Fibroblast of lung (primary cell): ENCODE results near the gene ADARB1. TPM values are rescaled to one million over a fixed set of nuclear protein-coding genes. Genes with fewer than 3 reads are reported as not detected.

ENCODE experiments used
- DNase-seq, 2 donors: peaks; one replicate each; pipeline versions ENCODE4 v3.0.0 to v3.0.0-alpha.2; 2010; ENCODE audit warnings: low read depth in 2 of 2
- H2AFZ ChIP-seq: 2 replicates; pipeline ENCODE4 v1.5.1; 2012; ENCODE audit warnings: low read length, control low read depth, inconsistent platforms
- H3K27ac ChIP-seq: 2 replicates; pipeline ENCODE4 v1.5.1; 2011; ENCODE audit warnings: low read length, control low read depth; ENCODE audit not compliant: insufficient read depth
- H3K27me3 ChIP-seq: 2 replicates; pipeline ENCODE4 v1.5.1; 2011; ENCODE audit warnings: mild to moderate bottlenecking, low read length; ENCODE audit not compliant: control insufficient read depth, insufficient read depth
- H3K36me3 ChIP-seq: 2 replicates; pipeline ENCODE4 v1.5.1; 2011; ENCODE audit warnings: low read length; ENCODE audit not compliant: control insufficient read depth, insufficient read depth
- H3K4me1 ChIP-seq: 2 replicates; pipeline ENCODE4 v1.5.1; 2011; ENCODE audit warnings: low read length; ENCODE audit not compliant: control insufficient read depth, insufficient read depth; ENCODE audit errors: extremely low read depth
- H3K4me2 ChIP-seq: 2 replicates; pipeline ENCODE4 v1.5.1; 2011; ENCODE audit warnings: low read length, control low read depth; ENCODE audit not compliant: insufficient read depth; ENCODE audit errors: extremely low read depth
- H3K4me3 ChIP-seq, 4 experiments: fragments of 200-600 bp in 1 of 4; sonication (generic) in 1 of 4; replicated peaks in 1 of 4; 2 replicates each; pipeline ENCODE4 v1.5.1; 2011 to 2016; ENCODE audit warnings: low read length in 4 of 4, low read depth in 3 of 4, mild to moderate bottlenecking in 3 of 4, control low read depth in 2 of 4, inconsistent platforms in 1 of 4, mixed read lengths in 1 of 4; ENCODE audit not compliant: insufficient read depth in 1 of 4; ENCODE audit errors: control extremely low read depth in 1 of 4
- H3K79me2 ChIP-seq: 2 replicates; pipeline ENCODE4 v1.5.1; 2012; ENCODE audit warnings: mild to moderate bottlenecking, low read length, inconsistent platforms; ENCODE audit not compliant: control insufficient read depth, insufficient read depth
- H3K9ac ChIP-seq: 2 replicates; pipeline ENCODE4 v1.5.1; 2011; ENCODE audit warnings: mild to moderate bottlenecking, low read length, control low read depth; ENCODE audit not compliant: insufficient read depth
- H3K9me3 ChIP-seq: 2 replicates; pipeline ENCODE4 v1.5.1; 2012; ENCODE audit warnings: low read depth, low read length; ENCODE audit not compliant: control insufficient read depth, insufficient read depth
- H4K20me1 ChIP-seq: 2 replicates; pipeline ENCODE4 v1.5.1; 2011; ENCODE audit warnings: low read length; ENCODE audit not compliant: control insufficient read depth, insufficient read depth; ENCODE audit errors: extremely low read depth
- EZH2 ChIP-seq: IDR thresholded peaks from 2 replicates; pipeline ENCODE4 v1.5.1; 2012; ENCODE audit warnings: low read length, control low read depth, mild to moderate bottlenecking; ENCODE audit errors: missing control alignments
- polyA plus RNA-seq, 2 donors: library from polyadenylated mRNA; depleted of rRNA in 1 of 2; stranded (reverse) in 1 of 2; unstranded in 1 of 2; fragments of >200 nt; gene quantifications; 2 replicates each; pipeline ENCODE4 v1.2.1, GENCODE V29; 2011 to 2012; ENCODE audit warnings: missing spikeins in 1 of 2
- total RNA-seq: library from RNA; depleted of rRNA; stranded (reverse); fragments of >200 nt; gene quantifications from 2 replicates; pipeline ENCODE4 v1.2.1, GENCODE V29; 2014
- TF ChIP-seq, protein P1 (sequence below), 2 donors: IDR thresholded peaks in 1 of 2; conservative IDR thresholded peaks in 1 of 2; 1 replicate in 1 of 2; 2 replicates in 1 of 2; pipeline ENCODE4 v1.5.1; 2011 to 2012; ENCODE audit warnings: low read length in 2 of 2, control low read depth in 1 of 2, inconsistent platforms in 1 of 2, low read depth in 1 of 2, mild to moderate bottlenecking in 1 of 2

The ADARB1 gene
- total and polyA plus RNA-seq, 2 donors (not counting 1 experiment from before 2014, with no cell fraction given): 20.2 to 25.3 TPM

DNA sequence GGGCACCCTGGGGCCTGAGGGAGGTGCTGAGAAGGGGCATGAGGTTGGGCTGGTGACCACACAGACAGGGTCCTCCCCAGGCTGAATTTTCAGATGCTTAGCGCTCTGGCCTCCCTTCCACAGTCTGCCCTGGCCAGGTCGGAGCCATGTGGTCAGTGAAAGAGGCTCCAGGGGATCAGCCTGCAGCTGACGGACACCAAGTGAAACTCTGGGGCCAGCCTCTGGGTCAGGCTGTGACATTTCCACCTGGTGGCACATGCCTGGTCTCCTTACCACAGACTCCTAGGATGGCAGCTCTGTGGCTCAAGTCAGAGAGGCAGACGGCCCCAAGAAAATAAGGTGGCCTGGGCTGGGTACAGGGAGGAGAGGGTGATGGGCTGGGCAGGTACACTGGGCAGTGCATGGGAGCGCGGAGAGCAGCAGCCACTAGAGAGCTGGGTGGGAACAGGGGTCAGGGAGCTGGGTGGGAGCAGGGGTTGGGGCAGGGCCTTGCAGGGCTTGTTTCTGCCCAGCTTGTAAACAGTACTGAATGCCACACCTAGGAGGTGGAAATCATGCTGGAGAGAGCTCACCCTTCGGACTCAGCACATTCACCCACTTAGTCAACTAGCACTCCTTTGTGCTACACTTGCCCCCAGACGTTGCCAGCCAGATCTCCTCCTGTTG lies 20.7 kb upstream of the ADARB1 start:
- Histone ChIP-seq H3K79me2 (no peaks in the 10 kb centered on the region), H3K27ac (no peak overlapping the region), H3K36me3 (no peaks in the 10 kb centered on the region), H3K9me3 (no peaks in the 10 kb centered on the region), H3K27me3 (peaks cover 3% of the 10 kb centered on the region), H3K4me2 (no peak overlapping the region), H3K9ac (no peak overlapping the region), H4K20me1 (no peaks in the 10 kb centered on the region), H3K4me1 (peaks cover 11% of the 10 kb centered on the region), H2AFZ (no peak overlapping the region), H3K4me3 (no peak overlapping the region)
- DNase-seq: no peak
- TF ChIP-seq EZH2: no peak
- TF ChIP-seq, protein P1, sequence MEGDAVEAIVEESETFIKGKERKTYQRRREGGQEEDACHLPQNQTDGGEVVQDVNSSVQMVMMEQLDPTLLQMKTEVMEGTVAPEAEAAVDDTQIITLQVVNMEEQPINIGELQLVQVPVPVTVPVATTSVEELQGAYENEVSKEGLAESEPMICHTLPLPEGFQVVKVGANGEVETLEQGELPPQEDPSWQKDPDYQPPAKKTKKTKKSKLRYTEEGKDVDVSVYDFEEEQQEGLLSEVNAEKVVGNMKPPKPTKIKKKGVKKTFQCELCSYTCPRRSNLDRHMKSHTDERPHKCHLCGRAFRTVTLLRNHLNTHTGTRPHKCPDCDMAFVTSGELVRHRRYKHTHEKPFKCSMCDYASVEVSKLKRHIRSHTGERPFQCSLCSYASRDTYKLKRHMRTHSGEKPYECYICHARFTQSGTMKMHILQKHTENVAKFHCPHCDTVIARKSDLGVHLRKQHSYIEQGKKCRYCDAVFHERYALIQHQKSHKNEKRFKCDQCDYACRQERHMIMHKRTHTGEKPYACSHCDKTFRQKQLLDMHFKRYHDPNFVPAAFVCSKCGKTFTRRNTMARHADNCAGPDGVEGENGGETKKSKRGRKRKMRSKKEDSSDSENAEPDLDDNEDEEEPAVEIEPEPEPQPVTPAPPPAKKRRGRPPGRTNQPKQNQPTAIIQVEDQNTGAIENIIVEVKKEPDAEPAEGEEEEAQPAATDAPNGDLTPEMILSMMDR (conservative IDR thresholded peaks at IDR 0.05 in 1 of 2, IDR thresholded peaks at IDR 0.05 in 1 of 2; ENCODE audit: low read depth in 1 of 2, low read length in 2 of 2): no peak

DNA sequence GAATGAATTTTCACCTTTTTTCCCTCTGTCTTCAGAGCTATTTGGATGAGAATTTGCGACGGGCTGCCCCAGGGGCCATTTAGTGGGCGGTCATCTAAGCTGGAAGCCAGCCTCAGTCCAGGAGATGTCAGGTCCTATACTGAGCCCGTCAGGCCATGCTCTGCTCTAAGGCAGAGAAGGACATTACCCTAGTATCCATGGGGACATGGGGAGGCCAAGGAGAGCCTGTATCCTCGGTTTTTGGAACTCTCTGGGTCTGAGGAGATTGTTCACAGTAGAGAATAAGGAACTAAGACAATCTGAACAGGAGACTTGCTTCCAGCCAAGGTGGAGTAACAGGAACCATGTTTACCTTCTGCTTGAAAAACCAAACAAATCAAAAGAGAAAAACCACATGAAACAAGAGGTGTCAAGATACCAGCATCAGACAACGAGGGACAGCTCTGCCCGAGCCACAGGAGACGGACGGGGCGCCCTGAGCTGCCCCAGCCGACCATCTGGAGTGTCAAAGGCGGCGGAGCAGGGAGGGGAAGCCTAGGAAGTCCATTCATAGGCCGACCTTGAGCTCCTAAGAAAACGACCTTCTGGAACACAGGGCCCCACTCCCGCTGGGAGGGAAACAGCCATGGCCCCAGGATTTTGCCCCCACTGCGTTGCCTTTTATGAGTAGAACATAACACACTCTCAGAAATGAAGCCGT lies 20.0 kb upstream of the ADARB1 start:
- no peaks in the 10 kb centered on the region for H3K79me2 ChIP-seq
- no peaks in the 10 kb centered on the region for H3K36me3 ChIP-seq
- peaks cover 11% of the 10 kb centered on the region for H3K4me1 ChIP-seq
- H3K27ac ChIP-seq: no peak overlapping the region
- no peak overlapping the region for H3K4me3 ChIP-seq
- no peak overlapping the region for H2AFZ ChIP-seq
- no peak for DNase-seq
- no peak for TF ChIP-seq EZH2
- TF ChIP-seq, protein P1 (conservative IDR thresholded peaks at IDR 0.05 in 1 of 2, IDR thresholded peaks at IDR 0.05 in 1 of 2; ENCODE audit: low read depth in 1 of 2, low read length in 2 of 2): no peak
- H3K9ac ChIP-seq: no peak overlapping the region
- H3K9me3 ChIP-seq: no peaks in the 10 kb centered on the region
- H3K4me2 ChIP-seq: no peak overlapping the region
- no peaks in the 10 kb centered on the region for H4K20me1 ChIP-seq
- peaks cover 6% of the 10 kb centered on the region for H3K27me3 ChIP-seq

DNA sequence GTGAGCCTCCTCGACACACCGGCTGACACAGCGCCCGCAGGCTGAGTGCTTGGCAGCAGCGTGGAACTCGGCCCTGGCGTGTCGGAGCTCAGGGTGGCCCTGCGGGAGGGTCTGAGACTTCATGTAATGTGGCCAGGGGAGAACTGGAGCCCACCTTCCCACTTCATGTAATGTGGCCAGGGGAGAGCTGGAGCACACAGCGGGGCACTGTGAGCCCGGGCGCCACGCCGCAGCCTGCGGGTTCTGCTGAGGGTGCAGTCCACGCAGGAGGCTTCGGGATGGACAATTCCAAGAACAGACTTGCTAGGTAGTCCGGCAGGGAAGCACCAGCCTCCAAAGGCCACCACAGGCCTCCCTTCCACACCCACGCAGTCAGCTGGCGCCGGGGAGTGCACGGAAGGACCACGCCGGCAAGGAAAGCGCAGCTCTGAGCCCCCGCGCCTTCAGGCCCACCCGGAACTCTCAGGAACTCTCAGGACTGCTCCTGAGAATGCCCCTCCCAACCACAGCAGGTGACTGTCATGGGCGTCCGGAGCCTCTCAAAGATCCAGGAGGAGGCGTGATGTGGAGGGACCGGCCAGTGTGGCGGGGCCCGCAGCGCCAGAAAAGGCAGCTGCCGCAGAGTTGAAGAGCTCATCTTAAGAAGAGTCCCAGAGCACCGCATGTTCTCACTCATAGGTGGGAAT lies 19.3 kb upstream of the ADARB1 start:
- Histone ChIP-seq H3K4me2 (no peak overlapping the region), H3K36me3 (no peaks in the 10 kb centered on the region), H3K27ac (no peak overlapping the region), H4K20me1 (no peaks in the 10 kb centered on the region), H3K79me2 (no peaks in the 10 kb centered on the region), H3K27me3 (peaks cover 3% of the 10 kb centered on the region), H3K9me3 (no peaks in the 10 kb centered on the region), H2AFZ (no peak overlapping the region), H3K9ac (peak overlapping the region; percentile 8), H3K4me3 (no peak overlapping the region), H3K4me1 (peaks cover 6% of the 10 kb centered on the region)
- no peak for TF ChIP-seq EZH2
- TF ChIP-seq, protein P1 (conservative IDR thresholded peaks at IDR 0.05 in 1 of 2, IDR thresholded peaks at IDR 0.05 in 1 of 2; ENCODE audit: low read depth in 1 of 2, low read length in 2 of 2): no peak
- DNase-seq: no peak
